ENCODE results near the gene WDFY4.
"Not testable (repeated sequence)": the region's sequence is repeated elsewhere in the genome, so short reads cannot be mapped to it uniquely, and the experiment has no call there.

Gene WDFY4, protein sequence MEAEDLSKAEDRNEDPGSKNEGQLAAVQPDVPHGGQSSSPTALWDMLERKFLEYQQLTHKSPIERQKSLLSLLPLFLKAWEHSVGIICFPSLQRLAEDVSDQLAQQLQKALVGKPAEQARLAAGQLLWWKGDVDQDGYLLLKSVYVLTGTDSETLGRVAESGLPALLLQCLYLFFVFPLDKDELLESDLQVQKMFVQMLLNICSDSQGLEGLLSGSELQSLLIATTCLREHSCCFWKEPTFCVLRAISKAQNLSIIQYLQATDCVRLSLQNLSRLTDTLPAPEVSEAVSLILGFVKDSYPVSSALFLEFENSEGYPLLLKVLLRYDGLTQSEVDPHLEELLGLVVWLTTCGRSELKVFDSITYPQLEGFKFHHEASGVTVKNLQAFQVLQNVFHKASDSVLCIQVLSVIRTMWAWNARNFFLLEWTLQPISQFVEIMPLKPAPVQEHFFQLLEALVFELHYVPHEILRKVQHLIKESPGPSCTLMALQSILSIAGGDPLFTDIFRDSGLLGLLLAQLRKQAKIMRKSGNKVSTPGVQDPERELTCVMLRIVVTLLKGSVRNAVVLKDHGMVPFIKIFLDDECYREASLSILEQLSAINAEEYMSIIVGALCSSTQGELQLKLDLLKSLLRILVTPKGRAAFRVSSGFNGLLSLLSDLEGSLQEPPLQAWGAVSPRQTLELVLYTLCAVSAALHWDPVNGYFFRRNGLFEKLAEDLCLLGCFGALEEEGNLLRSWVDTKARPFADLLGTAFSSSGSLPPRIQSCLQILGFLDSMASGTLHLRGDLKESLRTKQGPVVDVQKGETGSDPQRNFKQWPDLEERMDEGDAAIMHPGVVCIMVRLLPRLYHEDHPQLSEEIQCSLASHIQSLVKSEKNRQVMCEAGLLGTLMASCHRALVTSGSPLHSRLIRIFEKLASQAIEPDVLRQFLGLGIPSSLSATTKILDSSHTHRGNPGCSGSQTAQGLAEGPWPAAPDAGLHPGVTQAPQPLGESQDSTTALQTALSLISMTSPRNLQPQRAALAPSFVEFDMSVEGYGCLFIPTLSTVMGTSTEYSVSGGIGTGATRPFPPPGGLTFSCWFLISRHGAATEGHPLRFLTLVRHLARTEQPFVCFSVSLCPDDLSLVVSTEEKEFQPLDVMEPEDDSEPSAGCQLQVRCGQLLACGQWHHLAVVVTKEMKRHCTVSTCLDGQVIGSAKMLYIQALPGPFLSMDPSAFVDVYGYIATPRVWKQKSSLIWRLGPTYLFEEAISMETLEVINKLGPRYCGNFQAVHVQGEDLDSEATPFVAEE (N-terminal part only)

DNA sequence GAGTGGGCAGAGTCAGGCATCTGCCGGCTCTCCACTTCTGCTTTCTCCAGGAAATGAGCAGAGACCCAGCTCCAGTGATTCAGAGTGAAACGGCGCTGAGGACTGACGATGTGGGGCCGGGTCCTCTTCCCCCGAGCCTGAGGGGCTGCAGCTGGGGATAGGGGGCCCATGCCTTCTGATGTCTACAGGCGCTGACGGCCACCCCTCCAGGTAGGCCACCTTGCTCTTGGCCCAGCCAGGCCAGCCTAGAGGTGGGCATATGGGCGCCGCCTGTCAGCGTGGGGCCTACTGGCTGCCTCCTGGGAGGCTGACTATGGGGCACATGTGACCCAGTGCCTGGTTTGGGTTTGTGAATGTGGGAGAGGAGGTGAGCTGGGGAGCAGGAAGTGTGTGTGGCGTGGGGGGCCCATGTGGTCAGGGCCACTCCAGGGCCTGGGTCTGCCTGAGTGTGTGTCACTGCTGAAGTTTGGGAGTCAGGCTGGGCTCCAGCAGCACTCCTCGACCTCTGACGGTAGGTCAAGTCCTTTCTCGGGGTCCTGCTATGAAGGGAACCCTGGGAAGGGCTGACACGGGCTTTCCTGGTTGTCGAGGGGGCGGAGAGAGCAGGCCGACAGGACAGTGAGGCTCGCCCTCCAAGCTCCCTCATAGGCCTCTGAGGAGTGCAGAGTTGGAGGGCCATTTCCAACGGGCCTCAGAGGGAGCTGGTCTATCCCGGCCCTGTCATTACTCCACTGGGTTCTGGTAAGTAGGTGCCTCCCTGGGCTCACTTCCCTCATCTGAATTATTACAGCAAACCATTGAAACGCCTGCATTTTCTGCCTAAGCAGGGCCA lies at the start of gene WDFY4:
Gene WDFY4 (plus strand): TSS at position 82 of the 832 bp plus-strand sequence. CDS start 24,860 bp downstream, outside the sequence.
- DNase-seq = no peak

DNA sequence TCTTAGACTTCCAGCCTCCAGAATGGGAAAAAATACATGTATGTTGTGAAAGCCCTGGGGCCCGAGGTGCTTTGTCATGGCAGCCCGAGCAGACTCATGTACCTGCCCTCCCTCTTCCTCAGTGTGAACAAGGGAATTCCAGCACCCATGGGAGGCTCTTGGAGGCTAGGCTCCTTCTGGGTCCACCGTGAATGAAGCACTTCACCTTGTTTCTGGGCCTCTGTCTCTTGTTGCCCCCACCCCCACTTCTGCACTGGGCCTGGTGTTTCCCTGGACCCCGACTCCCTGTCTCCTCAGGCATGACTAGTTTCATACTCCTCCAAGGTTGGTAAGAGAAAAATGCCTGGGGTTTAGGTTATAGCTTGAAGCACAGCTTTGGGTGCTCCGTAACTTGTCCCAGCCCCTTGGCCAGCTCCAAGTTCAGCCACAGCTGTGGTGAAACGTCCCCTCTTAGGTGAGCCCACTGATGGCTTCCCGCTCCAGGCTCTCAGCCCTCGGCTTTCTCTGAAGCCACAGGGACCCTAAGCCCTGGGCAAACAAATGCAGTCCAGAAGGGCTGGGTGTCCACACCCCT lies 49.6 kb upstream of the WDFY4 start:
- no peak for DNase-seq

DNA sequence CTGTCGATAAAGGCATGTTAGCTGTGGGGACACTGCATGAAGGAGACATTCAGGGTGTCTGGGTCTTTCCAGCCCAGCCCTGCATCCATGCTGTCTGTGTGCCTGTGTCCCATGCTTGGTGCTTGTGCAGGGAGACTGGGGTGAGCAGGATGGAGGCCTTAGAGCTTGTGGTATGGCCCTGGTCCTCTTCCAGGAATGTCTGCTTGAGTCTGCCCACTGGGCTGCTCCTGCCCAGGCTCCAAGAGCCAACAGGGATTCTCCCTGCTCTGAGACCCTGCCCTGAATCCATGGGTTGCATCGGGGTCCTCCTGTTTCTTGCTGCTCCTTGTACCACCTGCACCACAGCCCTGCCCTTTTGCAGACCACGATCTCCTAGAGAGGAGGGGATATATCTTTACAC lies 48.4 kb upstream of the WDFY4 start:
- no peak for DNase-seq

GRCh38 chr10:48636901-48637300 lies 47.8 kb upstream of the WDFY4 start:
- DNase-seq = no peak

- no peak for DNase-seq
These were observed 46.5 kb upstream of the WDFY4 start for GRCh38 chr10:48638158-48638557.

DNA sequence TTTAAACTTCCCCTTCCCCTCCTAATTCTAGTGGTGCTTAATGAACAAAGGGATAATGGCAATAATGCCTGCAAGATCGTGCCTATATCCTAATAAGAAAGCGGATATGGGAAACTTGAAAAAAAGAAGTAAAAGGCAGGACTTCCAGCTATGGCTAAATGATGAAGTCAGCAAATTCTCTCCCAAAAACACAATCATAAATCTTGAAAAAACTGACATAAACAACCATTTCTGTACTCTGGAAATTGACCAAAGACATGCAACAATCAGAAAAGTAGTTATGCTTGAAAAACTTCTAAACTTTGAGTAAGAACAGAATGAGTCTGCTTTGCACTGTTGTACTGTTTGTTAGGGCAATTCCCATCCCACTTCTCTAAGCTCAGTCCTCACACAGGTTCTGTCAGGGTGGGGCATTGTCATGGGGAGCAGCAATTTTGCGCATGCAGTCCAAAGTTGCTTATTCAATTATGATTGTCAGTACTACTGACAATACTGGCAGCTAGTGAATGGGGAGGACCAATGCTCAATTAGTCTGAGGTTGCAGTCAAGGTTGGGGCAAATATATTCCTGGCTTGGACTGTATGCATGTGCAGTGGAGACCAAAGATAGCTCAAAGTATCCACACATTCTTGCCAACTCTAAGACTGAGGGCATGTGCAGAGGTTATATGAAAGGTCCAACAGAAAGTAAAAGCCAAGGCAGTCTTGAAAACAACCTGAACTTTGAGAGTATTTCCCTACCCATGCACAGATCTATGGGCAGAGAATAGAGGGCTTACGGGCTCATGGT lies 45.7 kb upstream of the WDFY4 start:
- no peak for DNase-seq

DNA sequence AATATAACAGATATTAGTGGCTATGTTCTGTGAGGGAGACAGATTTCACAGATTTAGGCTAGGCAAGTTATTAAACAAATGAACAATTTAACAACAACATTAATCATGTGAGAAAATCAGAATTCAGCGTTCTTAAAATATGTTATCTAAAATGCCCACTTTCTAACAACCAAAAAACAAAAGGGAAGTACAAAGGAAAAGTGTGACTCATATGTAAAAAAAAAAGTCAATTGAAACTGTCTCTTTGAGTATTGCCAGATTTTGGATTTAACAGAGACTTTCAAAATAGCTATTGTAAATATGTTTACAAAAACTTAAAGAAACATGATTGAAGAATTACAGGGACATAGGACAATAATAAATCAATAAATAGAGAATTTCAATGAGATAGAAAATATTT lies 45.0 kb upstream of the WDFY4 start:
- no peak for DNase-seq

GRCh38 chr10:48640326-48640725 lies 44.3 kb upstream of the WDFY4 start:
- no peak for DNase-seq

DNA sequence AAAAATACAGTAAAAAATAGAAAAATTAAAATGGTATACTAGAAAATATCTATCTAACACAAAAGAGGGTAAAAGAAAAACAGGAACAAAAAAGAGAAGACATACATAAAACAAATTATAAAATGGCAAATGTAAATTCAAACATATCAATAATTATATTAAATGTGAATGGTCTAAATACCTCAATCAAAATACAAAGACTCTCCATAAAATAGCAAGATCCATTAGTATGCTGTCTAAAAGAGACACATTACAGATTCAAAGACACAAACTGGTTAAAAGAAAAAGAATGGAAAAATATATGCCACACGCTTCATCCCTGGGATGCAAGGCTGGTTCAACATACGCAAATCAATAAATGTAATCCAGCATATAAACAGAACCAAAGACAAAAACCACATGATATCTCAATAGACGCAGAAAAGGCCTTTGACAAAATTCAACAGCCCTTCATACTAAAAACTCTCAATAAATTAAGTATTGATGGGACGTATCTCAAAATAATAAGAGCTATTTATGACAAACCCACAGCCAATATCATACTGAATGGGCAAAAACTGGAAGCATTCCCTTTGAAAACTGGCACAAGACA lies 43.5 kb upstream of the WDFY4 start:
- not testable (repeated sequence) for DNase-seq

- DNase-seq = no peak
These were observed 39.1 kb upstream of the WDFY4 start for GRCh38 chr10:48645600-48645999.

GRCh38 chr10:48647073-48647472 lies 37.6 kb upstream of the WDFY4 start:
- DNase-seq = not testable (repeated sequence)

- DNase-seq = no peak
These were observed 36.3 kb upstream of the WDFY4 start for GRCh38 chr10:48648172-48648942.

- no peak for DNase-seq
These were observed 35.2 kb upstream of the WDFY4 start for GRCh38 chr10:48649349-48649944.

- DNase-seq = no peak
These were observed 33.4 kb upstream of the WDFY4 start for GRCh38 chr10:48651293-48651692.

GRCh38 chr10:48651839-48652238 lies 32.8 kb upstream of the WDFY4 start:
- DNase-seq = no peak

DNA sequence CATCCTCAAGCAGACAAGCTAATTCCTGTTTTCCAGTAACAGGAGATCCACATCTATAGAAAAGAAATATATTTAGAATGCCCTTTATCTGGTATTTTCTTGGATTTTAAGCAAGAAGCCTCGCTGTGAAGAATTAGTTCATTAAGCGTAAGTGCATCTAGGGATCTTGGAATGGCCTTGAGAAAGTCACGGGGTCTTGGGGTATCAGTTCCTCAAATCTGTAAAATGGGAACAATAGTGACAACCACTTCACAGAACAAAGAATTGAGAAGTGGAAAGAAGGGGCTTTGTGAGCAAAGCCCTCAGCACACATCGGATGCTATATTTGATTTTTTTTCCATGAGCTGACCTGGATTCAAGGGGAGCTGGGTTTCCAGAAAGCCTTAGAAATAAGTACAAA lies 32.3 kb upstream of the WDFY4 start:
- DNase-seq = no peak

- DNase-seq = no peak
These were observed 31.3 kb upstream of the WDFY4 start for GRCh38 chr10:48653347-48653746.

- no peak for DNase-seq
These were observed 30.6 kb upstream of the WDFY4 start for GRCh38 chr10:48653944-48654698.
